Prostate gland (tissue), 2 donors: ENCODE results near the gene ATP5PO.

Source experiments
- CTCF ChIP-seq, 4 experiments: fragments of 200-600 bp in 2 of 4; fragments of 450-650 bp in 2 of 4; sonication (generic) in 2 of 4; IDR thresholded peaks; 1 replicate in 3 of 4; 2 replicates in 1 of 4; pipeline ENCODE4 v1.5.1; 2016 to 2019; ENCODE audit warnings: antibody characterized with exemption in 4 of 4, mild to moderate bottlenecking in 2 of 4, moderate library complexity in 2 of 4
- POLR2A ChIP-seq: fragments of 450-650 bp; IDR thresholded peaks from one replicate; pipeline ENCODE4 v1.6.1; 2016; ENCODE audit warnings: antibody characterized with exemption, mild to moderate bottlenecking

- TF ChIP-seq CTCF (IDR thresholded peaks at IDR 0.05) (no peak), POLR2A (no peak)
These were observed 1.4 kb downstream of the ATP5PO start for GRCh38 chr21:33914188-33914587.
